HEK293 (cell line): ENCODE measurements around the gene SLC20A1.

Experiments
- CTCF ChIA-PET: fragments of 350-600 bp; formaldehyde crosslinking; extraction: SDS; loops from one replicate; lab custom pipeline; 2021; ENCODE audit warnings: antibody characterized with exemption; lab: Yijun Ruan, JAX
- POLR2A ChIA-PET: fragments of 300-600 bp; formaldehyde crosslinking; extraction: SDS; loops from one replicate; lab custom pipeline; 2020; ENCODE audit warnings: antibody characterized with exemption, inconsistent platforms; lab: Yijun Ruan, JAX
- H3K27ac ChIP-seq: fragments of 200-500 bp; sonication (Bioruptor generic); 2 replicates; pipeline ENCODE4 v1.5.1; 2014; ENCODE audit warnings: low read depth, low read length, control low read depth, inconsistent platforms; ENCODE audit errors: extremely low read depth
- H3K36me3 ChIP-seq, 2 experiments: fragments of 200-500 bp in 1 of 2; sonication (Bioruptor generic) in 1 of 2; 1 replicate in 1 of 2; 2 replicates in 1 of 2; pipeline ENCODE4 v1.5.1; 2014 to 2017; ENCODE audit warnings: inconsistent platforms in 2 of 2, low read length in 2 of 2; ENCODE audit not compliant: control insufficient read depth in 2 of 2, insufficient read depth in 1 of 2
- H3K4me1 ChIP-seq: fragments of 200-500 bp; sonication (Bioruptor generic); 2 replicates; pipeline ENCODE4 v1.5.1; 2014; ENCODE audit warnings: mild to moderate bottlenecking, low read length, inconsistent platforms; ENCODE audit not compliant: control insufficient read depth, insufficient read depth
- H3K4me3 ChIP-seq: 2 replicates; pipeline ENCODE4 v1.5.1; 2011; ENCODE audit warnings: low read depth, mild to moderate bottlenecking, control low read depth, low read length, moderate library complexity
- H3K9me3 ChIP-seq: fragments of 200-500 bp; sonication (Bioruptor generic); 2 replicates; pipeline ENCODE4 v1.5.1; 2014; ENCODE audit warnings: low read depth, low read length, inconsistent platforms; ENCODE audit not compliant: control insufficient read depth, insufficient read depth
- BCL11B ChIP-seq: fragments of 450-650 bp; formaldehyde crosslinking; IDR thresholded peaks from 2 replicates; pipeline ENCODE4 v1.5.1; 2016; ENCODE audit warnings: low read depth, missing biosample characterization, missing genetic modification characterization
- GFI1B ChIP-seq: fragments of 450-650 bp; formaldehyde crosslinking; IDR thresholded peaks from 2 replicates; pipeline ENCODE4 v1.5.1; 2016; ENCODE audit warnings: missing biosample characterization, missing genetic modification characterization
- KLF16 ChIP-seq: fragments of 450-650 bp; formaldehyde crosslinking; IDR thresholded peaks from 2 replicates; pipeline ENCODE4 v1.5.1; 2017; ENCODE audit warnings: missing biosample characterization, missing genetic modification characterization
- KLF7 ChIP-seq: fragments of 450-650 bp; formaldehyde crosslinking; IDR thresholded peaks from 2 replicates; pipeline ENCODE4 v1.5.1; 2016; ENCODE audit warnings: missing biosample characterization, missing genetic modification characterization, borderline replicate concordance
- MEIS1 ChIP-seq: sonication (generic); formaldehyde crosslinking; IDR thresholded peaks from 2 replicates; pipeline ENCODE4 v1.8.1; 2022; ENCODE audit warnings: missing genetic modification reagents, mild to moderate bottlenecking, borderline replicate concordance
- PRDM2 ChIP-seq: fragments of 450-650 bp; formaldehyde crosslinking; IDR thresholded peaks from 2 replicates; pipeline ENCODE4 v1.5.1; 2016; ENCODE audit warnings: missing biosample characterization, missing genetic modification characterization, borderline replicate concordance
- SALL2 ChIP-seq: fragments of 450-650 bp; formaldehyde crosslinking; IDR thresholded peaks from 2 replicates; pipeline ENCODE4 v1.5.0; 2017; ENCODE audit warnings: missing biosample characterization, mild to moderate bottlenecking, missing genetic modification characterization, borderline replicate concordance
- SETDB1 ChIP-seq: IDR thresholded peaks from one replicate; pipeline ENCODE4 v1.6.1; 2017; ENCODE audit warnings: mild to moderate bottlenecking, low read length, moderate library complexity, mixed read lengths; ENCODE audit not compliant: insufficient read length
- SP3 ChIP-seq: fragments of 450-650 bp; formaldehyde crosslinking; IDR thresholded peaks from 2 replicates; pipeline ENCODE4 v1.5.1; 2016; ENCODE audit warnings: missing biosample characterization, missing genetic modification characterization
- TCF7L2 ChIP-seq: IDR thresholded peaks from 2 replicates; pipeline ENCODE4 v1.6.1; 2011; ENCODE audit warnings: low read depth, mild to moderate bottlenecking, inconsistent platforms, low read length, moderate library complexity, borderline replicate concordance
- ZBTB10 ChIP-seq: fragments of 450-650 bp; formaldehyde crosslinking; IDR thresholded peaks from 2 replicates; pipeline ENCODE4 v1.5.1; 2016; ENCODE audit warnings: missing biosample characterization, missing genetic modification characterization
- ZBTB8A ChIP-seq: fragments of 450-650 bp; formaldehyde crosslinking; IDR thresholded peaks from 2 replicates; pipeline ENCODE4 v1.5.1; 2016; ENCODE audit warnings: missing biosample characterization, missing genetic modification characterization
- ZNF132 ChIP-seq: fragments of 450-650 bp; formaldehyde crosslinking; IDR thresholded peaks from 2 replicates; pipeline ENCODE4 v1.5.1; 2017; ENCODE audit warnings: missing biosample characterization, missing genetic modification characterization, borderline replicate concordance
- ZNF175 ChIP-seq: fragments of 450-650 bp; formaldehyde crosslinking; IDR thresholded peaks from 2 replicates; pipeline ENCODE4 v1.5.1; 2016; ENCODE audit warnings: missing biosample characterization, missing genetic modification characterization
- ZNF18 ChIP-seq: fragments of 450-650 bp; formaldehyde crosslinking; IDR thresholded peaks from 2 replicates; pipeline ENCODE4 v1.5.1; 2016; ENCODE audit warnings: missing biosample characterization, missing genetic modification characterization
- ZNF184 ChIP-seq: fragments of 450-650 bp; IDR thresholded peaks from 2 replicates; pipeline ENCODE4 v1.5.1; 2018; ENCODE audit warnings: missing biosample characterization, mild to moderate bottlenecking, missing genetic modification characterization
- ZNF2 ChIP-seq: fragments of 450-650 bp; formaldehyde crosslinking; IDR thresholded peaks from 2 replicates; pipeline ENCODE4 v1.5.1; 2016; ENCODE audit warnings: missing biosample characterization, missing genetic modification characterization
- ZNF354C ChIP-seq: fragments of 450-650 bp; formaldehyde crosslinking; IDR thresholded peaks from 2 replicates; pipeline ENCODE4 v1.5.1; 2016; ENCODE audit warnings: missing biosample characterization, missing genetic modification characterization, low read depth, borderline replicate concordance
- ZNF394 ChIP-seq: fragments of 450-650 bp; formaldehyde crosslinking; IDR thresholded peaks from 2 replicates; pipeline ENCODE4 v1.5.1; 2016; ENCODE audit warnings: missing biosample characterization, missing genetic modification characterization, mild to moderate bottlenecking, moderate library complexity, borderline replicate concordance
- ZNF521 ChIP-seq: fragments of 450-650 bp; formaldehyde crosslinking; IDR thresholded peaks from 2 replicates; pipeline ENCODE4 v1.5.1; 2017; ENCODE audit warnings: missing biosample characterization, mild to moderate bottlenecking, missing genetic modification characterization
- ZNF560 ChIP-seq: fragments of 450-650 bp; formaldehyde crosslinking; IDR thresholded peaks from 2 replicates; pipeline ENCODE4 v1.5.1; 2017; ENCODE audit warnings: missing biosample characterization, missing genetic modification characterization, borderline replicate concordance
- ZNF624 ChIP-seq: fragments of 450-650 bp; formaldehyde crosslinking; IDR thresholded peaks from 2 replicates; pipeline ENCODE4 v1.5.1; 2017; ENCODE audit warnings: missing biosample characterization, missing genetic modification characterization
- ZNF830 ChIP-seq: fragments of 450-650 bp; IDR thresholded peaks from 2 replicates; pipeline ENCODE4 v1.5.0; 2018; ENCODE audit warnings: missing biosample characterization, missing genetic modification characterization, low read depth, mild to moderate bottlenecking, moderate library complexity
- ZSCAN5A ChIP-seq: fragments of 450-650 bp; formaldehyde crosslinking; IDR thresholded peaks from 2 replicates; pipeline ENCODE4 v1.5.1; 2016; ENCODE audit warnings: missing biosample characterization, missing genetic modification characterization

The SLC20A1 gene

GRCh38 chr2:112618383-112618782 is 27.4 kb upstream of the SLC20A1 start (continued):
- TF ChIP-seq ZNF521 (tag by site-specific recombination) (no peak), TCF7L2 (no peak), SP3 (tag by site-specific recombination) (no peak), ZNF830 (tag by site-specific recombination) (no peak), ZNF394 (no peak), ZBTB8A (no peak), ZNF184 (tag by site-specific recombination) (no peak), SALL2 (tag by site-specific recombination) (no peak), BCL11B (tag by site-specific recombination) (no peak), ZNF132 (tag by site-specific recombination) (no peak)

- no peak overlapping the region for H3K27ac ChIP-seq
- POLR2A ChIA-PET = interaction anchor here (0.7 kb wide), 2 partner anchors 10 to 111 kb away, joined by 3 read pairs; no protein-coding TSS in a partner anchor
Observed at GRCh38 chr2:112621790-112622527, 23.8 kb upstream of the SLC20A1 start.

GRCh38 chr2:112622528-112622849 is 23.2 kb upstream of the SLC20A1 start:
- Histone ChIP-seq H3K27ac (no peak overlapping the region), H3K9me3 (no peaks in the 10 kb centered on the region), H3K36me3 (no peaks in the 10 kb centered on the region), H3K4me3 (no peak overlapping the region), H3K4me1 (no peaks in the 10 kb centered on the region)
- ChIA-PET CTCF (interaction anchor here (0.7 kb wide), 1 partner anchor 23 kb away, joined by 3 read pairs; no protein-coding TSS in a partner anchor), POLR2A (interaction anchor here (0.7 kb wide), 2 partner anchors 9 to 110 kb away, joined by 3 read pairs; no protein-coding TSS in a partner anchor)
- TF ChIP-seq ZNF624 (tag by site-specific recombination) = no peak
- TF ChIP-seq ZNF560 (tag by site-specific recombination) = no peak
- TF ChIP-seq ZNF18 = no peak
- TF ChIP-seq SETDB1 = no peak
- no peak for TF ChIP-seq ZNF354C
- TF ChIP-seq ZNF175 = no peak
- TF ChIP-seq ZBTB10 (tag by site-specific recombination) = no peak
- TF ChIP-seq PRDM2 = no peak
- TF ChIP-seq ZSCAN5A = no peak
- TF ChIP-seq ZNF394 = no peak

More at GRCh38 chr2:112621790-112622527, 23.8 kb upstream of the SLC20A1 start:
- TF ChIP-seq ZNF2 (tag by site-specific recombination) (no peak), ZNF184 (tag by site-specific recombination) (no peak), MEIS1 (CRISPR knock-in tag) (no peak), KLF7 (tag by site-specific recombination) (no peak), GFI1B (tag by site-specific recombination) (no peak), KLF16 (tag by site-specific recombination) (no peak)
- Histone ChIP-seq H3K4me1 (no peaks in the 10 kb centered on the region), H3K36me3 (no peaks in the 10 kb centered on the region), H3K9me3 (no peaks in the 10 kb centered on the region), H3K4me3 (no peak overlapping the region)
- CTCF ChIA-PET = interaction anchor here (0.7 kb wide), 1 partner anchor 22 kb away, joined by 5 read pairs; no protein-coding TSS in a partner anchor
